ENCODE results near the gene BRAF. TPM values are rescaled to one million over a fixed set of nuclear protein-coding genes. Genes with fewer than 3 reads are reported as not detected.
"Not testable (repeated sequence)": the region's sequence is repeated elsewhere in the genome, so short reads cannot be mapped to it uniquely, and the experiment has no call there.

Gene BRAF
- total RNA-seq, 1 experiment from 2014 or later = 7.7 TPM

DNA sequence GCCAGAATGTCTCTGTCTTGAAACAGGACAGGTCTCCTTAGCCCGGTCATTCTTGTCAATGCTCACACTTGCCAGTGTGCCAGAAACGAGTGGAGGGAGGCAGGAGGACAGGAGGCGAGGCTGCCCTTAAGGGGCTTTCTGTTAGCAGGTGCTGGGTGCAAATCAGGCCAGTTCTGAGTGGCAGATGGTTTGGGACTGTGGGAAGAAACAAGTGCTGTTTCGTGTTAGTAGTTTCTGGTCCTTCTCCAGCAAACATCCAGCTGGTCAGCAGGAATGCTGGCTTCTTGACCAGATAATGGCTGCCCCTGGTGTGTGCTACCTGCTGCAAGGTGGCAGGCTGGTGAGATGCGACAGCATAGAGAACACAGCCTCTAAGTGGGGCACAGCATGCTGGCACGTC is 236.4 kb downstream of the BRAF start:
- DNase-seq = no peak
- Histone ChIP-seq H3K4me3 (ENCODE audit: insufficient read depth, low read depth, low read length) (no peak overlapping the region), H3K27me3 (ENCODE audit: control insufficient read depth, insufficient read depth, low read length) (no peaks in the 10 kb centered on the region), H3K36me3 (replicated peaks; ENCODE audit: control insufficient read depth, insufficient read depth, low read length) (no peaks in the 10 kb centered on the region; the same call in none of the 2 replicates)

DNA sequence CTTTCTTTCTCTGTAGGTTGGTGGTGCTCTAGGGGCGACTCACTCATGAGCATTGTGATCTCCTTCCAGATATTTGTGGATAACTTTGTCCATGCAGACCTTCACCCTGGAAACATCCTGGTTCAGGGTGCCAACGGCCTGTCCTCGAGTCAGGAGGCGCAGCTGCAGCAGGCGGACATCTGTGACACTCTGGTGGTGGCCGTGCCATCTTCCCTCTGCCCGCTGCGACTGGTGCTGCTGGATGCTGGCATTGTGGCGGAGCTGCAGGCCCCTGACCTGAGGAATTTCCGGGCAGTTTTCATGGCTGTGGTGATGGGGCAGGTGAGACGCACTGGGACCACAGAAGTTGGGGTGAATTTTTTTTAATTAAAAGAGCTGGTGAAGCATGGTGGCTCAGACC is 237.8 kb downstream of the BRAF start:
- DNase-seq = no peak
- Histone ChIP-seq H3K4me3 (ENCODE audit: insufficient read depth, low read depth, low read length) (no peak overlapping the region), H3K27me3 (ENCODE audit: control insufficient read depth, insufficient read depth, low read length) (no peaks in the 10 kb centered on the region), H3K36me3 (replicated peaks; ENCODE audit: control insufficient read depth, insufficient read depth, low read length) (no peaks in the 10 kb centered on the region; the same call in none of the 2 replicates)

DNA sequence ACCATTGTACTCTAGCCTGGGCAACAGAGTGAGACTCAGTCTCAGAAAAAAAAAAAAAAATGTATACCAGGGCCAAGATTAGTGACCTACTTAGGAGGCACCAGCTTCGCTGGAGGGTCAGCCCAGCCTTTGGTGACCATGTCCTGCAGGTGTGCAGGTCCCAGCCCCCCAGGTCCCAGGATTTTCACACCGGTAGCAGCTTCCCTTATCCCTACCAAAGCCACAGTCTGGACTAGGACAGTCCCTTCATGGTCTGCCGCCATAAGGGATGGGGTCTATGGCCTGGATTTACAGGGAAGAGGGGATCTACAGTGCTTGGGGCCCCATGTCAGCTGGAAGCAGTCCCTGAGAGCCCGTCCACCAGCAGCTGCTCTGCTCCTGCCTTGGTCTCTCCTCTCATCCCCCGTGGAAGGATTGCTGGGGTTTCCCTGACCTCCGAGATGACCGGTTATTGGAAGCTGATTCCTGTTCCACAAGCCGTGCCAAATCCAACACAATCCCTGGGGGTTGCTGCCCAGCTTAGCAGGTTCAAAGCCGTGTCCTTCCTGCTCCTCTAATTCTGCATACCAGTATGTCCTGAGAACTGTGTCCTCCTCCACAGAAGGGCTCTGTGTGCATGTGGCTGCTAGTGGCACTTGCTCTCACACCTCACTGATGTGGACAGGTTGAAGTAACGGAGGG is 239.2 kb downstream of the BRAF start:
- DNase-seq = no peak
- no peaks in the 10 kb centered on the region for H3K27me3 ChIP-seq (ENCODE audit: control insufficient read depth, insufficient read depth, low read length)
- no peak overlapping the region for H3K4me3 ChIP-seq (ENCODE audit: insufficient read depth, low read depth, low read length)
- peaks cover 2% of the 10 kb centered on the region for H3K36me3 ChIP-seq (replicated peaks; ENCODE audit: control insufficient read depth, insufficient read depth, low read length)

DNA sequence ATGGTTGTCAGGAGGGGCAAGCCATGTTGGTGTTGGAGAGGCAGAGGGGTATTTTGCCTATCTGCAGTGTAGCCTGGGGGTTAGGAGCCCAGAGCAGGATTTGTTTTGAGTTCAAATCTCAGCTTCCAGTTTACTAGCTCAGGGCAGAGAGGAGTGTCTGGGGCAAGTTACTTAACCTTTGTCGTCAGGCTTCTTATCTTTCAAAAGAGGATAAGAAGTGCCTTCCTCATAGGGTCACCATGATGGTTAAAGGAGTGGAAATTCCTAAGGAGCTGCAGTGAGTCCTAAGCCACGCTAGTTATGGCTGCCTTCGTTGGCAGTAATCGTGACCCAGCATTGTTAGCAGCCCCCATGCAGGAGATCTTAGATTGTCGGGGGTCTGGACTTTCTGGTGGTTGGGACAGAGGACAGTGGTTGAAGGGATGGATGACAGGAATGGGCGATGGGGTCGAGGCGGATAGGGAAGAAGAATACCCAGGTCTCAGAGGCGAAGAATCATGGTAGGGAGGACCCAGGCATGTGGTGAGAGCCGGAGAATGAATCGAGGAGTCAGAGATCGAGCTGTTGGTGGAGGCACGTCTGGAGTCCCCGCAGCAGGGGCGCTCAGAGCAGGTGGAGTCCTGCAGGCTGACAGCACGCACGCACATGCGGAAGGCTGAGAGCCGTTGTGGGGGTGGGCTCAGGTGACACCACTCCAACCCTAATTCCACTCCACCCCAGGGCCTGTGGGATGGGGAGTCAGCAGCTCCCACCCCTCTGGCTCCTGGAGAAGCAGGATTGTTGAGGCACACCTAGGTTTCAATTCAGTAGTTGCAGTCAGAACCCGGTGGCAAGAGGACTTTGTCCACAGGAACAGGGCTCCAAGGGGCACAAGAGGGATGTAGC is 240.4 kb downstream of the BRAF start:
- no peak overlapping the region for H3K4me3 ChIP-seq (ENCODE audit: insufficient read depth, low read depth, low read length)
- H3K36me3 ChIP-seq (replicated peaks; ENCODE audit: control insufficient read depth, insufficient read depth, low read length) = peaks cover 4% of the 10 kb centered on the region
- no peak for DNase-seq
- no peaks in the 10 kb centered on the region for H3K27me3 ChIP-seq (ENCODE audit: control insufficient read depth, insufficient read depth, low read length)

DNA sequence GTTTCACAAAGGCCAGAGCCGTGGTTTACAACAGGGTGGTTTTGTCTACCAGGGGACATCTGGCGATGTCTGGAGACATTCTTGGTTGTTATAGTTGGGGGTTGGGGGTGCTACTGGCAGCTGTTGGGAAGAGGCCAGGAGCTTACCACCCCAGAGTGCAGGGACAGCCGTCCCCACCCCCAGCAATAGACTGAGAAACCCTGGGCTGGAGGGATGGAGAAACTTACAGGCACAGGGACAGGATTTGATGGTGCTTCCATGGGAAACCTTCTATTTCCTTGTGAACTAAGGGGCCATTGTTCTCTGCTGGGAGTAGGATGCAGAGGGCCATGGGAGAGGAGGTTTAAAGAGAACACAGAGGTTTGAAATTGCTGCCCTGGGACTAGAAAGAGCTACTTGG is 241.1 kb downstream of the BRAF start:
- Histone ChIP-seq H3K36me3 (replicated peaks; ENCODE audit: control insufficient read depth, insufficient read depth, low read length) (peaks cover 4% of the 10 kb centered on the region), H3K4me3 (ENCODE audit: insufficient read depth, low read depth, low read length) (no peak overlapping the region), H3K27me3 (ENCODE audit: control insufficient read depth, insufficient read depth, low read length) (no peaks in the 10 kb centered on the region)
- no peak for DNase-seq

DNA sequence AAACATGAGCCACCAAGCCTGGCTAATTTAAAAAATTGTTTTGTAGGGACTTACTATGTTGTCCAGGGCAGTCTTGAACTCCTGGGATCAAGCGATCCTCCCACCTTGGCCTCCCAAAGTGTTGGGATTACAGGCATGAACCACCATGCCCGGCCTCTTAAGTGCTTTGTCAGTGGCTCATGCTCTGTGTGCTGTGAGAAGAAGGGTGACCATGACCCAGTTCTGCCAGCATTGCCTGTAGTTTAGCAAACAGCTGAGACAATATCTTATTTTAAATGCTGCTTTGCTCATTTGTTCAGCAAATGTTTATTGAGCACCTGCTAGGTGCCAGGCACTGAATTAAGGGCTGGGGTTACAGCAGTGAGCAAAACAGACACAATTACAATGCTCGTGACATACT is 243.0 kb downstream of the BRAF start:
- Histone ChIP-seq H3K27me3 (ENCODE audit: control insufficient read depth, insufficient read depth, low read length) (no peaks in the 10 kb centered on the region), H3K4me3 (ENCODE audit: insufficient read depth, low read depth, low read length) (no peak overlapping the region), H3K36me3 (replicated peaks; ENCODE audit: control insufficient read depth, insufficient read depth, low read length) (peaks cover 4% of the 10 kb centered on the region)
- DNase-seq = no peak

DNA sequence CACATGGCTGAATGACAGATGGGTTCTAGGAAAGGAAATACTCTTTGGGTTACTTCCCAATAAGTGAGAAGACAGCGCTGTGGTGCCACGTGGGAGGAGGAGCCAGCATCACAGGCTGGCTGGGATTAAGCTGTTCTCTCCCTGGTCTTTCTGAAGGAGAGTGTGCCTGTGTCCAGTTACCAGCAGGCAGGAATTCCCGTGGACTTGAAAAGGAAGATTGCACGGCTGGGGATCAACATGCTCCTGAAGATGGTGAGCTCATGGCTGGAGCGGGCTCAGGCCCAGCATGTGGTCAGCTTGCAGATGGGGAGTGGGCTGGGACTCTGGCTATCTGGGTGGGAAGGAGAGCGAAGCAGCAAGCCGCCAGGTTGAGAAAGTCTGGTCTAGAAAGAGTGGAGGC is 243.8 kb downstream of the BRAF start:
- Histone ChIP-seq H3K27me3 (ENCODE audit: control insufficient read depth, insufficient read depth, low read length) (no peaks in the 10 kb centered on the region), H3K36me3 (replicated peaks; ENCODE audit: control insufficient read depth, insufficient read depth, low read length) (peaks cover 4% of the 10 kb centered on the region), H3K4me3 (ENCODE audit: insufficient read depth, low read depth, low read length) (no peak overlapping the region)
- DNase-seq = peak; percentile 25

DNA sequence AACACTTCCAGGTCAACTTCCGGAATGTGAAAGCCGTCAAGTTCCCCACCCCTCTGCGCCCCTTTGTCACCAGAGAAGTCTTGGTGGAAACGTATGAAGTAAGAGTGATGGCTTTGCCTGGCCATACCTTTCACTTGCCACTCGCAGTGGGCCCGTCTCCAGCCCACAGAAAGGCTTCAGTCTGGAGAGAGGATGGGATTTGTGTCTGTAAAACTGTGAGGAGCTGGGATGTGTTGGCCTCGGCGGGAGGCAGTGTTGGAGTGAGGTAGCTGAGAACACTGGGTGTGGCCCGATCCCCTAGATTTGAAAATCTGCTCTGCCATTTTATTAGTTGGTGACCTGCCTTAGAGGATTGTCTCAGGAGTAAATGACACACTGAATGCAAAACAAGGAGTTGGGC is 245.5 kb downstream of the BRAF start:
- Histone ChIP-seq H3K4me3 (ENCODE audit: insufficient read depth, low read depth, low read length) (no peak overlapping the region), H3K36me3 (replicated peaks; ENCODE audit: control insufficient read depth, insufficient read depth, low read length) (peaks cover 4% of the 10 kb centered on the region), H3K27me3 (ENCODE audit: control insufficient read depth, insufficient read depth, low read length) (peaks cover 2% of the 10 kb centered on the region; the same call in 1 of the 2 replicates)
- no peak for DNase-seq

DNA sequence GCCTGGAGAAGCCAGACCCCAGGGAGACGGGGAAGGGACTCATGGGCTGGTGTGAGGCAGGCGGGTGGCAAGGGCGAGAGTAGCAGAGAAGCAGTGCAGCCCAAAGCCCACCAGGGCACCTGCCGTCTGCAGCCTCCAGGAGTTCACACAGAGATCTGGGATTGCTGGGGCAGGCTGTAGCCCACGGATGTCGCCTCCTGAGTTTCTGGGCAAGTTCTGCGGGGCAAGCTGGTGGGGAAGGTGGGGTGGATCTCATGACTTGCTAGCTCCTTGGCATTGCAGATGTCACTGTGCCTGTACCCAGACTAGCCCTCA is 246.0 kb downstream of the BRAF start:
- Histone ChIP-seq H3K36me3 (replicated peaks; ENCODE audit: control insufficient read depth, insufficient read depth, low read length) (peaks cover 4% of the 10 kb centered on the region), H3K4me3 (ENCODE audit: insufficient read depth, low read depth, low read length) (no peak overlapping the region), H3K27me3 (ENCODE audit: control insufficient read depth, insufficient read depth, low read length) (peaks cover 6% of the 10 kb centered on the region; the same call in 1 of the 2 replicates)
- DNase-seq = peak; percentile 43

DNA sequence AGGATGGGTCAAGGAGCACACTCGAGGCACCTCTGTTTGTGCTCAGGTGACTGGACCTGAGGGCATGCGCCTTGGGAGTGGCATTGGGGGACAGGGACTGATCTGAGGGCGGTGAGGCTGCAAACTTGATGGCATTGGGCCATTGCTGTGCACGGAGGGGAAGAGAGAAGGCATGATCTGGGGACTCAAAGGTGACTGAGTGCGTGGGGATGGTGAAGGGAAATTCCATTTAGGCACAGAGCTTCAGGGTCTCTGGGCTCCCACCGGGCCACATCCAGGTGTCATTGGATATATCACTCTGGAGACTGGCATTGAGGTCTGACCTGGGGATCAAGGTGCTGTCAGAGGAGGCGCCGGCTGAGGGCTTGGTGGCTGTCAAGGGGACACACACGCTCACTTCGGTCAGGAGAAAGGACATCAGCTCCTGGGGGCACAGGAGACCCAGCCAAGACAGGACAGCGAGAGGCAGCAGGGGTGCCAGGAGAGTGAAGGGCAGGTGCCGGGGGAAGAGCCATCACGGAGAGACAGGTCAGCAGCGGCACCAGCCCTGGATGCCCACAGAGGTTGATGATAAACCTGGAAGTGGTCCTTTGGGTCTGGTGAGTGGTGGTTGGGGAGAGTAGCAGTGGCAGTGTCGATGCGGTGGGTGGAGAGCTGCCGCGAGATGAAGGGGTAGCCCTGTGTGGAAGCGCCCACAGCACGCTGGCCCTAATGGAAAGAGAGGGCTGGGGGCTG is 246.5 kb downstream of the BRAF start:
- peak; percentile 21 for DNase-seq
- Histone ChIP-seq H3K4me3 (ENCODE audit: insufficient read depth, low read depth, low read length) (no peak overlapping the region), H3K27me3 (ENCODE audit: control insufficient read depth, insufficient read depth, low read length) (peaks cover 11% of the 10 kb centered on the region; the same call in 1 of the 2 replicates), H3K36me3 (replicated peaks; ENCODE audit: control insufficient read depth, insufficient read depth, low read length) (peaks cover 4% of the 10 kb centered on the region)

DNA sequence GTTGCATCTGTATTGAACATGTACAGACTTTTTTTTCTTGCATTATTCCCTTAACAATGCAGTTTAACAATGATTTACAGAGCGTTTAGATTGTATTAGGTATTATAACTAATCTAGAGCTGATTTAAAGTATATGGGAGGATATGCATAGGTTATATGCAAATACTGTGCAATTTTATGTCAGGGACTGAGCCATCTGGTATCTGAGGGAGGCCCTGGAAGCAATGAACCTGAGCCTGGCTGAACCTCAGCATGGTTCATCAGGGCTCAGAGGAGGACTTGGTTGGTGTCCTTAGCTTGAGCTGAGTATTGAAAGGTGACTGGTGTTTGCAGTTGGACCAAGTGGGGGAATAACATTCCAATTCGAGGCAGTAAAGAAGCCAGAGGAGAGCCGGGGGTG is 247.2 kb downstream of the BRAF start:
- Histone ChIP-seq H3K27me3 (ENCODE audit: control insufficient read depth, insufficient read depth, low read length) (peaks cover 13% of the 10 kb centered on the region; the same call in 1 of the 2 replicates), H3K36me3 (replicated peaks; ENCODE audit: control insufficient read depth, insufficient read depth, low read length) (peaks cover 4% of the 10 kb centered on the region), H3K4me3 (ENCODE audit: insufficient read depth, low read depth, low read length) (no peak overlapping the region)
- no peak for DNase-seq

DNA sequence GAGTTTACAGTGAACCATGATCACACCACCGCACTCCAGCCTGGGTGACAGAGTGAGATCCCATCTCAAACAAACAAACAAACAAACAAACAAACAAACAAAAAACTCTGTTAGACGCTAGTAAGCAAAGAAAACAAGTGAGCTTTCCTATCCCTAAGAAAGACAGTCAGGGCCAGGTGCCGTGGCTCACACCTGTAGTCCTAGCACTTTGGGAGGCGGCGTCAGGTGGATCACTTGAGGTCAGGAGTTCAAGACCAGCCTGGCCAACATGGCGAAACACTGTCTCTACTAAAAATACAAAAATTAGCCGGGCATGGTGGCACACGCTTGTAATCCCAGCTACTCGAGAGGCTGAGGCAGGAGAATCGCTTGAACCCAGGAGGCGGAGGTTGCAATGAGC is 247.8 kb downstream of the BRAF start:
- not testable (repeated sequence) for H3K4me3 ChIP-seq (ENCODE audit: insufficient read depth, low read depth, low read length); DNase-seq; H3K36me3 ChIP-seq (replicated peaks; ENCODE audit: control insufficient read depth, insufficient read depth, low read length)
- H3K27me3 ChIP-seq (ENCODE audit: control insufficient read depth, insufficient read depth, low read length) = peaks cover 13% of the 10 kb centered on the region; the same call in 1 of the 2 replicates

DNA sequence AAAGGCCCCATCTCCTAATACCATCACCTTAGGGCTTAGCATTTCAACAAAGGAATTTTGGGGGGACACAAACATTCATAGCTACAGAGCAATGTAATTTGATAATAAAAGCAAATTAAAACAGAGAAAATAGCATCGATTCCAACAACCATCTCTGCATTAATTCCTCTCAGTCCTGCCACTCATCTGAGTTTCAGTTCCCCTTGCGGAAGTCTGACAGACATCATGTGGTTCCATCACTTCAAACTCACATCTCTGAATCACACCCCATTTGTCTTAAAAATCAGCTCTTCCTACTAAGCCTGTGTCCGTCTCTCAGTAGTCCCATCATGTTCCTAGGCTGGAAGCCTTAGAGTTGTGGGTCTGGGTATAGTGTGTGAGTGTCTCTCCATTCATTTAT is 248.4 kb downstream of the BRAF start:
- peaks cover 13% of the 10 kb centered on the region; the same call in 1 of the 2 replicates for H3K27me3 ChIP-seq (ENCODE audit: control insufficient read depth, insufficient read depth, low read length)
- peaks cover 4% of the 10 kb centered on the region for H3K36me3 ChIP-seq (replicated peaks; ENCODE audit: control insufficient read depth, insufficient read depth, low read length)
- H3K4me3 ChIP-seq (ENCODE audit: insufficient read depth, low read depth, low read length) = no peak overlapping the region
- DNase-seq = no peak

DNA sequence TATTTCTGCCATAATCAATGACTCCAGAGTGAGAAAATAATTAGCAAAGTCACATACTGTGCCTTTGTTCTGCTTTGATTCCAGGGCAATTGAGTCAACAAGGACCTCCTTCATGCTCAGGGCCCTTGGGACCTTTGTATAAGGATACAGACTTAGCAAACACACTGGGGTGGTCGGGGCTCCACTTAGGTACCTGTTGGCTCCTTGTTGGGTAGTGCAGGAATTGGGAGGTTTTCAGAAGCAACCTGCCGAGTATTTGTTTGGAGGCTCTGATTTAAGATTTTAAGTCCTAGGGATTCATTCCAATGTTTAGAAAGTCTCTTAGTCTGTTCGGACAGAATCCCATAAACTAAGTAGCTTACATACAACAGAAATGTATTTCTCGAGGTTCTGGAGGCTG is 249.0 kb downstream of the BRAF start:
- H3K36me3 ChIP-seq (replicated peaks; ENCODE audit: control insufficient read depth, insufficient read depth, low read length) = peaks cover 2% of the 10 kb centered on the region
- DNase-seq = no peak
- no peak overlapping the region for H3K4me3 ChIP-seq (ENCODE audit: insufficient read depth, low read depth, low read length)
- H3K27me3 ChIP-seq (ENCODE audit: control insufficient read depth, insufficient read depth, low read length) = peaks cover 13% of the 10 kb centered on the region; the same call in 1 of the 2 replicates
